Mucosa of rectum (tissue), 2 donors: Measurements from ENCODE around the gene RPA3.
"Not testable (repeated sequence)": the region's sequence is repeated elsewhere in the genome, so short reads cannot be mapped to it uniquely, and the experiment has no call there.

ENCODE experiments used
- H3K27ac ChIP-seq, 2 donors: one replicate each; pipeline ENCODE4 v1.7.0; 2013; ENCODE audit warnings: inconsistent platforms in 2 of 2, low read depth in 2 of 2, low read length in 2 of 2
- H3K27me3 ChIP-seq, 2 donors: one replicate each; pipeline ENCODE4 v1.7.0; 2013; ENCODE audit warnings: low read length in 2 of 2; ENCODE audit not compliant: control insufficient read depth in 2 of 2, insufficient read depth in 2 of 2
- H3K36me3 ChIP-seq, 2 donors: one replicate each; pipeline ENCODE4 v1.7.0; 2013; ENCODE audit warnings: low read length in 2 of 2; ENCODE audit not compliant: control insufficient read depth in 2 of 2, insufficient read depth in 2 of 2
- H3K4me1 ChIP-seq, 2 donors: one replicate each; pipeline ENCODE4 v1.7.0; 2013; ENCODE audit warnings: low read length in 2 of 2, mild to moderate bottlenecking in 1 of 2; ENCODE audit not compliant: control insufficient read depth in 2 of 2, insufficient read depth in 2 of 2
- H3K4me3 ChIP-seq, 2 donors: one replicate each; pipeline ENCODE4 v1.7.0; 2013; ENCODE audit warnings: low read length in 2 of 2
- H3K9ac ChIP-seq, 2 donors: one replicate each; pipeline ENCODE4 v1.7.0; 2013; ENCODE audit warnings: low read length in 2 of 2, low read depth in 1 of 2, mild to moderate bottlenecking in 1 of 2
- H3K9me3 ChIP-seq, 2 donors: one replicate each; pipeline ENCODE4 v1.7.0; 2013; ENCODE audit warnings: low read length in 2 of 2; ENCODE audit not compliant: control insufficient read depth in 2 of 2
- donor health status: healthy.
- donor health status: Normal muscosa, but diverticular disease.

The RPA3 gene

DNA sequence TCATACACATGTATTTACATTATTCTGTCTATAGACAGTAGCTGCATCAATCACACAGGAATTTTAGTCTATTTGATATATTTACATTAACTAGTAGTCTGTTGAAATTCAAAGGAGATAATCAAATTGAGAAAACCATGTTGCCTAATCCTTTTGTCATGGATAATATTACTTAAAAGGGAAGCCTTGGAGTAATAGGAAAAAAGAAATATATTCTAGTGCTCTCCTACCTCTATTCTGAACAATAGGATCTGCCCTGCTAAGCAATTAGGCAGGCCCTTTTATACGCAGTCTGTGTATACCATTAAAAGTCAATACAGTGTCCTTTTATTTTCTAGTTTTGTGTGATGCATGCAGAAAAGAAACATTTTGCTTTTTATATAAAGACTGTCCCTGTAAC, 53.4 kb downstream of the RPA3 start:
- Histone ChIP-seq H3K9me3 (no peaks in the 10 kb centered on the region), H3K27me3 (no peaks in the 10 kb centered on the region), H3K4me1 (no peaks in the 10 kb centered on the region), H3K27ac (no peak overlapping the region), H3K9ac (no peak overlapping the region), H3K4me3 (no peak overlapping the region), H3K36me3 (no peaks in the 10 kb centered on the region)

DNA sequence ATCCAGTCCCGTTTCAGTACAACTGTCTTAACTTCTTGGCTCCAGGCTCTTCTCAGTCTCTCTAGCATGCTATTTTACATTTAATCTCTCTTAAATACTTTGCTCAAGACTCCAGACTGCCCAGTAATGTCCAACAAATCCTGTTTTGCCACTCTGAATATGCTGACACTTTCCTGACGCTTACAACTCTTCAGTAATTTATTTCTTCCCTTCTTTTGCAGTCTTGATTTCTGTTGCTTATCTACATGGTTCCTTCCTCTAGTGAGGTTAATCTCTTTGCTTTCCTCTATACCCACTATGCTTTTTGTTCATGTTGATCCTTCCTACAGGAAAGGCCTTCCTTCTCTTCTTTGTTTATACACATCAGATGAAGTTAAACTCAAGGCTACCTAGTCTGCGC, 54.1 kb downstream of the RPA3 start:
- Histone ChIP-seq H3K27me3 (no peaks in the 10 kb centered on the region), H3K4me3 (no peak overlapping the region), H3K27ac (no peak overlapping the region), H3K4me1 (no peaks in the 10 kb centered on the region), H3K9me3 (no peaks in the 10 kb centered on the region), H3K36me3 (no peaks in the 10 kb centered on the region), H3K9ac (no peak overlapping the region)

DNA sequence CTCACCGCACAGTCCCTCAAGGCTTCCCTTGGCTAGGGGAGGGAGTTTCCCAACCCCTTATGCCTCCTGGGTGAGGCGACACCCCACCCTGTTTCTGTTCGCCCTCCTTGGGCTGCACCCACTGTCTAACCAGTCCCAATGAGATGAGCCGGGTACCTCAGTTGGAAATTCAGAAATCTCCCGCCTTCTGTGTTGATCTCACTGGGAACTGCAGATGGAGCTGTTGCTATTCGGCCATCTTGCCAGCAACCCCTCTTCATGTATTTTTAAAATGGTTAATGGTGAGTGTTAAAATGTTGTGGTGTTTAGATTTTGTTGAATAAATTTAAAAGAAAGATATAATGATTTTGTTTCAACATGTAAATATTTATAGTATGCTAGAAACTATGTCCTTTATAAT, 55.9 kb downstream of the RPA3 start:
- Histone ChIP-seq H3K4me1 (no peaks in the 10 kb centered on the region), H3K36me3 (no peaks in the 10 kb centered on the region), H3K9ac (no peak overlapping the region), H3K9me3 (no peaks in the 10 kb centered on the region), H3K27ac (no peak overlapping the region), H3K4me3 (no peak overlapping the region), H3K27me3 (no peaks in the 10 kb centered on the region)

DNA sequence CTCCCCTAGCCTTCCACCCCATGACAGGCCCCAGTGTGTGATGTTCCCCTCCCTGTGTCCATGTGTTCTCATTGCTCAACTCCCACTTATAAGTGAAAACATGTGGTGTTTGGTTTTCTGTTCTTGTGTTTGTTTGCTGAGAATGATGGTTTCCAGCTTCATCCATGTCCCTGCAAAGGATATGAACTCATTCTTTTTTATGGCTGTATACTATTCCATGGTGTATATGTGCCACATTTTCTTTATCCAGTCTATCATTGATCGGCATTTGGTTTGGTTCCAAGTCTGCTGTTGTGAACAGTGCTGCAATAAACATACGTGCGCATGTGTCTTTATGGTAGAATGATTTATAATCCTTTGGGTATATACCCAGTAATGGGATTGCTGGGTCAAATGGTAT, 61.9 kb downstream of the RPA3 start:
- not testable (repeated sequence) for H3K36me3 ChIP-seq, H3K4me3 ChIP-seq, H3K9me3 ChIP-seq, H3K4me1 ChIP-seq, H3K27me3 ChIP-seq, H3K27ac ChIP-seq, H3K9ac ChIP-seq

DNA sequence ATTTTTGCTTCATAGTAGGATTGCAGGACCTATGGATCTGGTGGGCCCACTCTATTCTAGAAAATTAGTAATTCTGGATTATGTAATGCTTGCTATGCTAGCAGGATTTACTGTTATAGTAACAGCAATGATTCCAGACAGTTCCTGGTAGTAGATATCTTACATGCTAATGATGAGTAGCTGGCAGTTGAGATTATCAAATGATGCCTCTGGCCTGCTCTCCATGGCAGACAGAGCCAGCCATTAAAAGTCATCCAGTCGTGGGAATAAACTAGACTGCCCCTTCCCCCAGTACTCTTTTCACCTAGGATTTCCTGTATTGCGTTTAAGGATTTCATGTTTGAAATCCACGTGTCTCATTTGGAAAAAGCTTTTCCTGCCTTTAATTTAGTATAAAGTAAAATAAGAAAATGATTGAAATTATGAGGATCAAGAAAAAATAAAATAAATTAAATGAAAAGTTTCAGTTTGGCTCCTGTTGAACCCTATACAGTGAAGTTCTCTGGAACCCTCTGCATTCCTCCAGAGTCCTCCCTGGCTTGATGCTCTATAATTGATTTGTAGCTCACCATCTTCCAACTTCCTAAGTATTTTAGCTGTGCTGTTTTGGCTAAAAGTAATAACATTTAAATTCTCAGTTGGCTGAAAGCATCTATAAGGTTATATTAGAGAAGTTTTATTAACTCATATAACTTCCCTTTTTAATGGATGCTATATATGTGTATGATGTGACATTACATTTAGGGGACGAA, 63.3 kb downstream of the RPA3 start:
- H3K27ac ChIP-seq = no peak overlapping the region
- H3K4me1 ChIP-seq = peaks cover 6 to 8% of the 10 kb centered on the region in 2 donors
- H3K27me3 ChIP-seq = no peaks in the 10 kb centered on the region
- H3K36me3 ChIP-seq = no peaks in the 10 kb centered on the region
- no peak overlapping the region for H3K4me3 ChIP-seq
- H3K9me3 ChIP-seq = no peaks in the 10 kb centered on the region
- H3K9ac ChIP-seq = no peak overlapping the region

DNA sequence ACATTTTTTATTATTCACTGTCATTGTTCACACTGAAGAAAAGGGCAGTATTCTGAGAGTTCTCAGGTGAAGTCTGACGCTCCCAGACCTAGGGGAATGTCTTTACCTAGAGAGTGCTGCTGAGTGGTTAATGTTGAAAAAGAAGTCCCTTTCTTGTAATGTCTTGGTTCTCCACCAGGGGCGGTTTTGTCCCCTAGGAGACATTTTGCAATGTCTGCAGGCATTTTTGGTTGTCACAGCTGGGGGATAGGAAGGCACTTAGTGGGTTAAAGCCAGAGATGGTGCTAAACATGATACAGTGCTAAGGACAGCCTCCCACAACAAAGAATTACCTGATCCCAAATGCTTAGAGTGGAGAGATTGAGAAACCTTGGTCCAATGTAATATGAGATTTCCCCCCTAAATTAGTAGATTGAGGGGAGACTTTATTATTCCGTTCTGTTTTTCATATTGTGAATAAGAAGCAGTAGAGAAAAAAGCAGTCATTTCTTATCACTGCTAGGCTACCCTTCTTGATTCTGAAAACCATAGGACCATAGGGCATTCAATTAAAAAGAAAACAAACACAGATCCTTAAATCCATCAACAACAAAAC, 64.7 kb downstream of the RPA3 start:
- Histone ChIP-seq H3K27ac (no peak overlapping the region), H3K27me3 (no peaks in the 10 kb centered on the region), H3K4me1 (peaks cover 7 to 8% of the 10 kb centered on the region in 2 donors), H3K9ac (no peak overlapping the region), H3K9me3 (no peaks in the 10 kb centered on the region), H3K4me3 (no peak overlapping the region), H3K36me3 (no peaks in the 10 kb centered on the region)

DNA sequence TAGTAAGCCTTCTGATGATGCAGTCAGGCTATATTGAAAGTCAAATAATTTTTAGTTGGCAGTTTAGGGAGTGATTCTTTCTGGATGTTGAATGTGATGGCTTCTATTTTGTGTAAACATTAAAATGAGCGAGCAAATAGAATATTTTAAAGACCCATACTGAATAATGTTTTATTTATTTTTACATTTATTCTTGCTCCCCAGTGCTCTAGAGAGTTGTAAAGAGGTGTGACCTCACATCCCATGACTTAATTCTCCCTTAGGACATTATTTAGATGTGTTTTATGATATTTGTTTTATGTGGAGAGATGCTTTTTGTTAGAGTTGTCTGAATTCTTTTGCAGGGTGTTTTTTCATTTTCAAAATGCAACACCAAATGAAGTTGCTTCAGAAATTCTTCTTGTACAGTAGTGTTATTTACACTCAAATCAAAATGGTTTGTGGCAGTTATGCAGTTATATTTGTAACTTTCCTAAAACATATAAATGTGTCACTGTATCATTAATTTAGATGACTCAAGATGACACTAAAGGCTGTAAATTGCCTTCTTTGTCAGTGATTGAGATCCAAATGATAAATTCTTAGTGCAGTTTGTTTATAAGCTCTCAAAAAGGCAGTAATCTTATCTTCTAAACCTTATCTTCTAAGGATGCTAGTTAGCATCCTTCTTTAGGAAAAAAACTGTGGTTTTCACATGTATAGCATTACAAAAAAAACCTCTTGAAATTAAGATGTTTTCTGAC, 65.4 kb downstream of the RPA3 start:
- H3K27ac ChIP-seq = no peak overlapping the region

DNA sequence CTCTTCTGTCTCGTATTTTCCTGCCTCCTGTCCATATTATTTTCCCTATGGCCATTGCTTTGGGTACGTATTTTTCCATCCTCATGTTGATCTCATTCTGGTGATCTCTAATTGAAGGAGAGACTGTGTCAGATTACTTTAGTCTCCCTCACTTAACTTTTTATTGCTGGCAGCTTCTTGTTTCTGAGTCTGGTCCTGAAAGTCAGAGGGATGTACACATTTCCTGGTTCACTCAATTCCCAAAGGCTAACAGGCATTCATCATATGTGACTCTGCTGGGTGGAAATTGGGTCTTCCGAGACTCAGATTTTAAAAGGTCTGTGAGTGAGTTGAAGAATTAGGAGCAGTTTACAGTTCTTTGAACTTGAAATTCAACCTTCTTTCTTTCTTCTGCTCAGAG, 66.9 kb downstream of the RPA3 start:
- H3K4me1 ChIP-seq = peaks cover 7 to 8% of the 10 kb centered on the region in 2 donors
- H3K27me3 ChIP-seq = no peaks in the 10 kb centered on the region
- no peak overlapping the region for H3K4me3 ChIP-seq
- no peak overlapping the region for H3K9ac ChIP-seq
- no peaks in the 10 kb centered on the region for H3K36me3 ChIP-seq
- H3K9me3 ChIP-seq = no peaks in the 10 kb centered on the region
- H3K27ac ChIP-seq = no peak overlapping the region

More for the DNA sequence above, 65.4 kb downstream of the RPA3 start:
- Histone ChIP-seq H3K27me3 (no peaks in the 10 kb centered on the region), H3K9ac (no peak overlapping the region), H3K9me3 (no peaks in the 10 kb centered on the region), H3K4me1 (peaks cover 7 to 8% of the 10 kb centered on the region in 2 donors), H3K4me3 (no peak overlapping the region), H3K36me3 (no peaks in the 10 kb centered on the region)

DNA sequence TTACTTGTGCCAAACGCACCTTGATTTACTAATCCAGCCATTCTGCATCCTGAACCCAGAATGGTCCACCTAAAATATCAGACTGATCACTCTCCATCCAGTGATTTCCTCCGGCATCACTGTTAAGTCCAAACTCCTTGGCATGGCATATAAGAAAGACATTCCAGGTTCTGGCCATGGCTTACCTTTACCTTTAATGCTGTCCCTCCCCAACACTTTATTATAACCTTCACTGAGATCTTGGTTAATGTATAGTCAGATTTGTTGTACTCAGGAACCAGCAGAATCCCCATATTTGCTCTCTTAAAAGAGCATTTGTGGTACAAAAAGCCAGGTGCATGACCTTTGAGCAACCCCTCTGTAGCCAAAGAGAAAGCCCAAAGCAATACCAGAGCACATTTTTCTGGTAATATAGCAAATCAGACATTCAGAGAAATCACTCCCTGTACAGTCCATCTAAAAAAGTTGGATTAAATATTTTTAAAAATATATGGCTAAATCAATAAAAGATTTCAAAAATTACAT, 67.7 kb downstream of the RPA3 start:
- Histone ChIP-seq H3K27ac (no peak overlapping the region), H3K36me3 (no peaks in the 10 kb centered on the region), H3K9me3 (no peaks in the 10 kb centered on the region), H3K4me1 (peaks cover 7 to 8% of the 10 kb centered on the region in 2 donors), H3K4me3 (no peak overlapping the region), H3K27me3 (no peaks in the 10 kb centered on the region), H3K9ac (no peak overlapping the region)

DNA sequence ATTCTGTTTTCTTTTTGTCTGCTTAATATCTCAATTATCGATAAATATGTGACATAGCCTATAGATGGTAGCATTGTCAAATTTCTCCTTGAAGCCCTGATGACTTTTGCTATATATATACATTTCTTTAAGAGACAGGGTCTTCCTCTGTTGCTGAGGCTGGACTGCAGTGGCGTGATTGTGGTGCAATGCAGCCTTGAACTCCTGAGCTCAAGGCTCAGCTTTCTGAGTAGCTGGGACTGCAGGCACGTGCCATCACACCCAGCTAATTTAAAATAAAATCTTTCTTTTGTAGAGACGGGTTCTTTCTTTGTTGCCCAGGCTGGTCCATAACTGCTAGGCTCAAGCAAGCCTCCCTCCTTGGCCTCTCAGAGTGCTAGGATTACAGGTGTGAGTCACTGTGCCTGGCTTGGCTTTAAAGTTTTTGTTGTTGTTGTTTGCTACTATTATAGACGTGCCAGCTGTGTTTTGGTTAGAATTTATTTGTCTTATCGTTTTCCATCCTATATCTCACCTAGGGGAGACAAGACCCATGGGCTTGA, 70.8 kb downstream of the RPA3 start:
- H3K9ac ChIP-seq = no peak overlapping the region
- H3K27ac ChIP-seq = no peak overlapping the region
- H3K4me1 ChIP-seq = peaks cover 7 to 16% of the 10 kb centered on the region in 2 donors
- H3K4me3 ChIP-seq = no peak overlapping the region
- no peaks in the 10 kb centered on the region for H3K9me3 ChIP-seq
- H3K36me3 ChIP-seq = no peaks in the 10 kb centered on the region
- no peaks in the 10 kb centered on the region for H3K27me3 ChIP-seq
